HG02870 (cell line): ENCODE measurements around the gene CBX4.

Experiments used
- ATAC-seq: cut with Tn5 transposase; IDR thresholded peaks from one replicate; pipeline ENCODE4 v1.9.1; 2021; ENCODE audit warnings: mild to moderate bottlenecking, moderate library complexity; ENCODE audit not compliant: unreplicated experiment

The CBX4 gene

DNA sequence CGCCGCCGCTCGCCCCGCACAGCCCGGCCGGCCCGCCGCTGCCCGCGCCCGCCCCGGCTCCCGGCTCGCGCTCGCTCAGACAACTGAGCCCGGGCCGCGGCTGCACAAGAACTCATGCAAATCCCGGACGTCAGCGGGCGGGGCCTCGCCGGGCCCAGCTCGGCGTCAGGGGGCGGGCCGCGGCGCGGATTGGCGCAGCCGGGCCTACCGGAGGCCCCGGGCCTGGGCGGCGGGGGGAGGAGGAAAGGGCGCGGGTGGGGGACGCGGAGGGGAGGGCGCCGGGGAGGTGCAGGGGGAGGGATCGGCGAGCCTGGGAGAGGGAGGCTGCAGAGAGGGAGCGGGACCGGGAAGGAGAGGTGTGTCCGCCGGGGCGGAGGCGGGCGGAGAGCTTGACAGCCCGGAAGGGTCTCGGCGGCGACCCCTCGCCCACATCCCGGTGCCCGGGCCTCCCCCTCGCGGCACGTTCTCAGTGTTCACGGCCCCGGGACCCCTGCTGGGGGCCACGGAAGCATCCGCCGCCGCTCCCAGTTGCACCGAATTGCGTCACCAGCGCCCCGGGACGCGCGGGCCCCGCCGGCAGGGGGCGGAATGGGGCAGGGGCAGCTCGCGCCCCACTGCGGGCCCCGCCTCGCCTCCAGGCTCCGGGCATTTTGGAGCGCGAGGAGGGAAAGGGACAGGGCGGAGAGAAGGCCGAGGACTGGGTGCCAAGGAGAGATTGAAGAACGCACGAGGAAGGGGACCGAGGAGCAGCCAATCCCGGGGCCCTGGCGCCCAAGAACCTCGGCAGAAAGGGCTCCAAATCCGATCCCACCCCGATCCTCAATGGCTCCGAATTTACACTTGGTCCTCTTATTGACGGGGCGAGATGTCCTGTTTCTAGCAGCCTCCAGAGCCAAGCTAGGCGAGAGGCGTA lies at the start of gene CBX4:
TSS of gene CBX4 (minus strand) at position 85 of the 913 bp plus-strand sequence. CDS start 189 bp downstream, outside the sequence.
- peak; percentile 57 for ATAC-seq

DNA sequence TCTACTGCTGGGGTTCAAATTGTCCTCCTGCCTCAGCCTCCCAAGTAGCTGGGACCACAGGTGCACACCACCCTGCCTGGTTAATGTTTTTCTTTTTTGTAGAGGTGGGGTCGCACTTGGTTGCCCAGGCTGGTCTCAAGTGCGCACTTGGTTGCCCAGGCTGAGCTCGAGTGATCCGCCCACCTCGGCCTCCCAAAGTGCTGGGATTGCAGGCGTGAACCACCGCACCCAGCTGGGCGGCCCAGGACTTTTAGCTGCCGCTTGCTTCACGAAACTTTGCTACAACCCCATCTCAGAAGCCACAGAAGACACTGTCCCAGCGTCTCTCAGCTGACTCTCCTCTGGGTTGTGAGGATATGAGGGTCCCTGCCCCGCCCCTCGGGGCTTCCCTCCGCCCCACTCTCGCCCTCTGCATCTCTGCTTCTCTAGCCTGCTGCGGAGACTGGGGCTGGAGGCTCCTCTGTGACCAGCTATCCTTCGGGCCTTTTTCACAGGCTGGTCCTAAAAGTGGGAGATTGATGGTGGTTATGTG lies 48.8 kb upstream of the CBX4 start:
- ATAC-seq, result no peak

DNA sequence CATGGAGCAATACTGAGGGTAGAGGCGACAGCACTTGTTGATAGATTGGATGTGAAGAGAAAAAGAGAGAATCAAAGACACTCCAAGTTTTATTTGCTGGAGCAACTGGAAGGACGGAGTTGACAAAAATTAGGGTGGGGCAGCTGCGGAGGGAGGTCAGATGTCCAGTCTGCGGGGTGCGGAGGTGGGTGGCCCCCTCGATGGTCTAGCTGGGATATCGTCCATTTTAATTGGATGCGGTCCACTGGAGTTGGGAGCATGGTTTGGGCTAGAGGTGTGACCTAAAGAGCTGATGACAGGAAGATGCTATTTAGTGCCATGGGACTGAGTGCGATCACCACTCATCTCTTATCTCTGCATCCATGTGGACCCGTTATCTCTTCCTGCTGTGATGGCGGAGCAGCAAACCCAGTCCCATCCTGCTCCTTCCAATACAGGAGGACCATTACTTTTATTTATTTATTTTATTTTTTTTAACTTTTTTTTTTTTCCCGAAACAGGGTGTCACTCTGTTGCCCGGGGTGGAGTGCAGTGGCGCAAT lies 48.3 kb upstream of the CBX4 start:
- ATAC-seq, result no peak

DNA sequence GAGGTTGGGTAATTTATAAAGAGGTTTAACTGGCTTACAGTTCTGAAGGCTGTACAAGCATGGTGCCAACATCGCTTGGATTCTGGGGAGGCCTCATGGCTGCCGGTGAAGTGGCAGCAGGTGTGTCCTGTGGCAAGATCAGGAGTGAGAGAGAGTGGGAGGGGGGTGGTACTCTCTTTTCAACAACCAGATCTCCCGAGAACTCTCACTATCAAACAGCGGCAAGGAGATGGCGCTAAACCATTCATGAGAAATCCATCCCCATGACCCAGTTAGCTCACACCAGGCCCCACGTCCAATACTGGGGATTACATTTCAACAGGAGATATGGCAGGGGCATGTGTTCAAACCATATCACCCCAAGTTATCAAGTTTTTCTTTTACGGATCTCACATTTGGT lies 44.0 kb upstream of the CBX4 start:
- ATAC-seq, result no peak

DNA sequence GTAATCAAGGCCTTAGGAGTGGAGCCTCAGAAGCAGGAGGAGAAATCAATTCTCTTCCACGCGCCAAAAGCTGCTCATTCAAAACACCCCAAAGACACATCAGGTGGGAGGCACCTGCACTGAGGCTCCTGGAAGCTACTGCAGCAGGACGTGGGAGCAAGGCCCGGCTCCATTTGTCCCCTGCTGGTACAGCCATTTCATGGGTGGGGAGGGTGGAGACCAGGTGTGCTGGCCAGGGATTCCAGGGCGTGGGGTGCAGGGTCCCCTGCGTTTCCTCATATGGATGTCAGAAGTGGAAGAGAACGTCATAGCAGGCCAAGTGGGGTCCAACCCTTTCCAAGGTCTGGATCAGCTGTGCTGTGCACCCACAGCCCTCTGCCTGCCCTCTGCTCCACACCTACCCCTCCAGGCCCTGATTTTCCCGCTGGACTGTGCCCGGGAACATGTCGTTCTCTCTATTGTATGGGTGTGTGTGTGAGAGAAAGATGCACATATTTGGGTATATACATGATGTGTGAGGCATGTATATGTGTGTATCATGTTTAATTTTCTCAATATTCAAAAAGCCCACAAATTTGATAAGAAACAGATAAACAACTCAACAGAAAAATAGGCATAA lies 39.2 kb upstream of the CBX4 start:
- ATAC-seq, result no peak

DNA sequence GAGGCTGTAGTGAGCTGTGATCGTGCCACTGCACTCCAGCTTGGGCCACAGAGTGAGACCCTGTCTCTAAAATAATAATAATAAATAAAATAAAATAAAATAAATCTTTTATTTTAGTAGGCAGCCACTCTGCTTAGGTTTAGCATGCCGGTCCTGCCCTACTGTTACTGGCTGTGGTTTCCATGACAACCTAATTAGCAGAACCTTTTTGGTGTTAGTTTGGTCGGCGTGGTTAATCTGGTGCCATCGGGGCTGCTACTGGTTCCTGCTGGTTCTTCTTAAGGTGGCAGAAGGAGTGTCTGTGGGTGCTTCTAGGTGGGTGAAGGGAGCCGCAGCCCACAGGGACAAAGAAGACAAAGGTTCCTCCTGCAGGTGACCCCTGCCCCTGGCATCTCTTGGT lies 37.8 kb upstream of the CBX4 start:
- ATAC-seq, result no peak

DNA sequence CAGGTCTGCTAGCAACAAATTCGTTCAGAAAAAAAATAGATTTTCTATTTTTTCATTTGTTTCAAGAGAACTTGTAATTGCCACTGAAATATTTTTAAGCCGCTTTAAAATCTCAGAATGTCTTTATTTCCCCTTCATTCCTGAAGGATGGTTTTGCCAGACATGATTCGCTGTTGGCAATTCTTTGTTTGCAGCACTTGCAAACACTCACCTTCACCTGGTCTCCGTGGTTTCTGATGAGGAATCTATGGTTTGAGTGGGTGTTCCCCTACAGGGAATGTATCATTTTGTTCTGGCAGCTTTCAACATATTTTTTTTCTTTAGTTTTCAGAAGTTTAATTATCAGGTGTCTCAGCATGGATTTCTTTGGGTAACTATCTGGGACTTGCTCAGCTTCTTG lies 36.3 kb upstream of the CBX4 start:
- no peak for ATAC-seq

DNA sequence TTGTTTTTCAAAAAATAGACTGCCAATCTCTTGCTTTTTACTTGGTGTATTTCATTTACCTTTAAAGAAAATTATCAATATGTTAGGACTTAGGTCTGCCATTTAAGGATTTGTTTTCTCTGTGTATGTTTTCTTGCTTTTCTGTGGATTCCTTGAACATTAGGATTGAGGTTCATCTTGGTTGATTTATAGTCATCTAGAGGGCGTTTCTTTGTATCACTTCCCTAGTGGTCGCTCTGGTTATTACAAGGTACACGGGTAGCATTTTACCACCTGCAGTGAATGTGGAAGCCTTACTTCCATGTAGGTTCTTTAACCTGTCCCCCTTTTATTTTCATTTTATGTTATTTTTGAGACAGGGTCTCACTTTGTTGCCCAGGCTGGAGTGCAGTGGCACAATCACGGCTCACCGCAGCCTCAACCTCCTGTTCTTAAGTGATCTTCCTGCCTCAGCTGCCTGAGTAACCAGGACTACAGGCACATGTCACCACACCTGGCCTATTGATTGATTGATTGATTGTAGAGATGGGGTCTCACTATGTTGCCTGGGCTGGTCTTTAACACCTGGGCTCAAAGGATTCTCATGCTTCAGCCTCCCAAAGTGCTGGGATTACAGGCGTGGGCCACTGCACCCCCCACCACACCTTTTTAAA lies 35.2 kb upstream of the CBX4 start:
- no peak for ATAC-seq

DNA sequence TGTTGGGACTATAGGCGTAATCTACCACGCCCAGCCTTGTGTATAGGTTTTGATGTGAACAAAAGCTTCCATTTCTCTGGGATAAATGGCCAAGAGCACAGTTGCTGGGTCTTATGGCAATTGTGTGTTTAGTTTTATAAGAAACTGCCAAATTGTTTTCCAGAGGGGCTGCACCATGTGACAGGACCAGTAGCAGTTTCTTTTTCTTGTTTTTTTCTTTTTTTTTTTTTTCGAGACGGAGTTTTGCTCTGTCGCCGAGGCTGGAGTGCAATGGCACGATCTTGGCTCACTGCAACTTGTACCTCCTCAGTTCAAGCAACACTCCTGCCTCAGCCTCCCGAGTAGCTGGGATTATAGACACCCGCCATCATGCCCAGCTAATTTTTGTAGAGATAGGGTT lies 34.3 kb upstream of the CBX4 start:
- ATAC-seq, result no peak

DNA sequence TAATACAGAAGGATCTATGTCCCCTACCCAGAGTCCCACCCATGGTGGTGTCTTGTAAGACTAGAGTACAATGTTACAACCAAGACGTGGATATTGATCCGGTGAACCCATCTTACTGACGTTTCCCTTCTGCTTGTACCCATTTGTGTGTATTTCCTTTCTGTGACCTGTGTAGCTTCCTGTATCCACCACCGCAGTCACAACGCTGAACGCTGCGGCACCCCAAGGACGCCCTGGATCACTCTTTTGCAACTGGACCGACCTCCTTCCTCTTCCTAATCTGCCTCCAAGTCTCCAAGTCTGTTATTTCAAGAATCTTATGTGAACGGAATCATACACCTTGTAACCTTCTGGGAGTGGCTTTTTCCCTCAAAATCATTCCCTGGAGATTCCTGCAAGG lies 33.5 kb upstream of the CBX4 start:
- no peak for ATAC-seq

DNA sequence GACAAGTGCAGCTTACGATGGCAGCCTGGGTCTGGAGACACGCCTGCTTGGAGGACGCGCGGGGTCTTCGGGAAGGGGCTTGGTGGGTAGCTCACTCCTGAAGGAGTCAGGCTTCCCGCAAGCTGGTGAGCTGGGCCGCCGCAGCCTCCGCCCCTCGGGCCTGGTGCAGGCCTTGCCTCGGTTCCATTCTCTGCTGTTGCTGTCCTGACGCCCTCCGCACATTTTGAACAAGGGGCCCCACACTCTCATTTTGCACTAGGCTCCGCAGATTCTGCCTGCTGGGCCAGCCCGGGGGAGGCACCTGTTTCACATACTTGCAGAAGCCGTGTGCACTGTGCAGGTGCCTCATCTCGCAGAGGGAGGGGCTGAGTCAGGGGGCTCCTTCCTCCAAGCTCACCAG lies 31.9 kb upstream of the CBX4 start:
- no peak for ATAC-seq

DNA sequence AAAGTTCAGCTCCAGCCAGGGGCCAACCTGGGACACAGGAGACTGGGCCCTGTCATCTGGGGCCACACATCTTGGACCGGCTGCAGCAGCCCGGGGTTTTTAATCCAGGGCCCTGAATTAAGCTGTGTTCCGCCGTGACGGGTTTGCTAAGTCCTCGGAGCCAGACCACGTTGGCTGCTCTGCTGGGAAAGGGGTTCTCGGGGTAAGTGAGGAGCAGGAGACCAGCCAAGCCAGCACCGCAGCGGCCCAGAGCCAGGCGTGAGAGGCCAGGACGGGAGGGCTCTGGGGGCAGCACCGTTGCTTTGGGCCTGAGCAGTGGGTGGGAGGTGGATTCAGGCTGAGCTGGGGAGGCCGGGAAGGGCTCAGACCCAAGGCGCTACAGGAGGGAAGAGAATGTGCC lies 31.3 kb upstream of the CBX4 start:
- ATAC-seq, result no peak

DNA sequence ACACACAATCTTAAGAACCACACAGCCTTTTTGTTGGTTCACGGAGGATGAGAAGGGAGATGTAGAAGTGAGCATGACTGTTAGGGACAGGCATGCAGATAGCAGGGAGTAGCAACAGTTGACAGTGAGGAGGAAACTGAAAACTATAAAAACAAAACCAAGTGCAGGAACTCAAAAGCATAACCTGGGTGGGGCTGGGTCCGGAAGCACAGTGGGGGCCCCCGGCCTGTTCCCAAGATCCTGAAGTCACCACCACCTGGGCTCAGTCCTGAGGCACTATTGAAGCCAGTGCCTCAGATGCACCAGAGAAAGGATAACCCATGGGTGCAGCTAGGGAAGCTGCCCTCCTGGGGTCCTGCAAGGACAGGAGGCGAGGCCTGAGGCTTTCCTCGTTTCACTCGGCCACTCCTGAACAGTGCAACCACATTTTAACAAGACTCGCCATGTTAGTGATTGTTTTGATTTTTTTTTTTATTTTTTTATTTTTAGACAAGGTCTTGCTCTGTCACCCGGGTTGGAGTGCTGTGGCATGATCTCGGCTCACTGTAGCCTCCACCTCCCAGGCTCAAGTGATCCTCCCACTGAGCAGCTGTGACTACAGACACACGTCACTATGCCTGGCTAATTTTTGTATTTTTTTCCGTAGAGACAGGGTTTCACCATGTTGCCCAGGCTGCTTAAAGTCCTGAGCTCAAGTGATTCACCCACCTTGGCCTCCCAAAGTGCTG lies 27.7 kb upstream of the CBX4 start:
- no peak for ATAC-seq

DNA sequence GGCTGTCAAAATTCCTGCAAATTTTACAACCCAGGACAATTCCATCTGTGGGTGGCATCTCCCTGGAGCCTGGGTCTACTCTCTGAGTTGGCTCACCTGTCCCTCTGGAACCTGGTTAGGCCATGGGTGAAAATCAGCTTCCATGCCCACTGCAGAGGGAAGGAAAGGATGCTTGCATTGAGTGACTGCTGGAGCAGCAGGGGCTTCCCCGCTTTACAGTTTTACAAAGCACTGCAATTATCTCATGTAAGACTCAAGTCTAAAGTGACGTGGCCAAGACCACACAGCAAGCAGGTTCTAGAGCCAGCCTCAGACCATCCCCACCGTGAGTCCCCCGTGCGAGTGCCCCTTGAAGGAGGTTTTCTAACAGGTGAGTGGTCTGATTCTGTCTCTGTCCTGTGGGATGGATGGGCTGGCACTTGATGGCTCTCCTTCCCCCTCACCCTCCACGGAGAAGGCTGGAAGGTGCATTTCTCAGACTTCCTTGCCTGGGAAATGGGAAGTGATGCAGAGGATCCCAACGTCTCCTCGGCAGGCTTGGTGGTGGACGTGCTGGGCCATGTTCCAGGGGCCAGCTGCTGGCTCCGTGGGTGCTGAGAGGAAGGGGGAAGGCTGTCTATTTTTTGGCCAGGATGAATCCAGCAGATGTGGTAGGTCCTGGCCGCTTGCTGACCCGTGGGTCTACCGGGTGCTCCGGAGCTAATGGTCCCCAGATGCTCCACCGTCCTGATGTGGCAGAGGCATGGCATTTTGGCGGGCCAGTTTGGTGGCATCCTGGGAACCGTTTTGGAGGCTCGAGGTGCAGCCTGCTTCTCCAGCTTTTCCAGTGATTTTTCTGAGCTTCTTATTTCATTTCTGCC lies 26.3 kb upstream of the CBX4 start:
- no peak for ATAC-seq

DNA sequence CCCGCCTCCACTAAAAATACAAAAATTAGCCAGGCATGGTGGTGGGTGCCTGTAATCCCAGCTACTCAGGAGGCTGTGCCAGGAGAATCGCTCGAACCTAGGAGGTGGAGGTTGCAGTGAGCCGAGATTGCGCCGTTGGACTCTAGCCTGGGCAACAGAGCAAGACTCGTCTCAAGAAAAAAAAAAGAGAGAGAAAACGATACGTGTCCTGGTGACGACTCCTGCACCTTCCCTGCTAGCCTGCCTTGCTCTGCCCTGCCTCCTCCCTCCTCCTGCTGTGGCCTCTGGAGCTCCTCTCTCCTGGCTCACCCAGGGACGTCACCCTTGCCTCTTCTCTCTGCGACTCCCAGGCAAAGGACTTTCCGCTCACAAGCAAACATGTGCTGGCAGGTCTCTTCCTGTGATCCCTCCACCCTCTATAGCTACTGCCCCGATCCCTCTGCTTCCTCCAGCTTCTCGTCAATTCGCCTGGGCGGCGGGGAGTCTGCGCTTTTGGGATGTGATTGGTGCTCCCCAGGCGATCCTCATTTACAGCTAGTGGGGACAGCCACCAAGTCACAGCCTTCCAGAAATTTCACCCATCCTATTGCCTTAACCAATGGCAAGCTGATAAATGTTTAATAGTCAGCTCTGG lies 25.5 kb upstream of the CBX4 start:
- ATAC-seq, result no peak

DNA sequence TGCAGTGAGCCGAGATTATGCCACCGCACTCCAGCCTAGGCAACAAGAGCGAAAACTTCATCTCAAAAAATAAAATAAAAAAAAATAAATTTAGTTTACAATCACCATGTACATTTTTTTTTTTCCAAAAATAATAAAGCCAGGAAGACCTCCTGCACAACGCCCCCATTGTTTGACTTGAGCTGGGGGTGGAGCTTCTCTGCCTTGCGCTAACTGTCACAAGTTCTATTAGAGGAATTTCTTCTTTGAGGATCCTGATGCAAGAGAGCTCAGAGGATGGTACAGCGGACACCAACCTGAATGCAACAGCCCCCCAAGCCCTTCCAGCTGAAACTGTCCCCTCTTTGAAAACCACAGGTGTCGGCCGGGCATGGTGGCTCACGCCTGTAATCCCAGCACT lies 24.9 kb upstream of the CBX4 start:
- no peak for ATAC-seq

DNA sequence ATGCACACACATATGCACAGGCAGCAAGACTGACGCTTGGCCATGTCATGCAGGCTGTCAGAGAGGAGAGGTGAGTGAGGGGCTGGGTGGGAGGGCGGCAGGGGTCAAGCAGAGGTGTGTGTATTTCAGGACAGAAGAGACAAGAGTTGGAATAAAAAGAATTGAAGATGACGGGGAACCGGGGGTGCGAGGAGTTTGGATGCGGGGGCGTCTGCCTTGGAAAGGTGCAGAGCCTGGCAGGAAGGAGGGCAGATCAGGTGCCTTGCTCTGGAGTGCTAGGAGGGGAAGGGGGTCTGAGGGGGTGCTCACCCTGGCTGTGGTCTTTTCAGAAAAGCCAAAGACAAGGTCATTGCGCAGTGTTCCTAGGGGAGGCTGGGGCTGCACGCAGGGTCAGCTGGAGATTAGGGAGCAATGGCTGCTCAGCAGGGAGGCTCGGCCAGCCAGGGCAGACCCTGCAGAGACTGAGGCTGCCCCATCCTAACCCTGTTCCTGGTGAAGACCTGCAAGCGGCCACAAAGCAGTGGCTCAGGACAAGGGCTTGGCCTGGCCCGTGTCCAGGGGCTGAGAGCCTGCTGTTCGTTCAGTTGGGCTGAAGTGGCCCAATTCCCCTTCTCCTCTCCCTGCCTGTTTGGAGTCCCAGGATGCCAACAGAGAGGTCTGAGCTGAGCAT lies 23.7 kb upstream of the CBX4 start:
- no peak for ATAC-seq

DNA sequence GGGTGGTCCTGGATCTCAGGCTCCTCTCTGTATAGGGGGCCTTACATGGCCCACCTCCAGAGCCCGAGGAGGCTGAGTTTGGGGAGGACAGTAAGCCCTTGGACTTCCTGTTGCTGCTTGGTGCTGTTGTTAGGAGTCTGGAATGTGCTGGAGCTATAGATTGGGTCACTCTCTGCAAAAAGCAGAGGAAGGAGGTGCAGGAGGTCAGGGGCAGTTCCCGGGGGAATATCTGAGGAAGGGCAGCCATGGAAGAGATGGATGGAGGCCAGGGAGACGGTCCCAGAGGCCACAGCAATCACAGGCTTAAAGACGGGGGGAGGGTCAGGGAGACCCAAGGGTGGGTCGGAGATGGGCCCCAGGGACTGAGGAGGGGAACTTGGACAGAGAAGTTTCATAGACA lies 23.0 kb upstream of the CBX4 start:
- no peak for ATAC-seq
